Thyroid gland (tissue), 4 donors: ENCODE measurements around the gene LLPH.
A peak's percentile ranks its signal among the peaks of the same experiment; 100 is the strongest.

Experiments
- POLR2A ChIP-seq, 2 donors: fragments of 450-650 bp; IDR thresholded peaks; one replicate each; pipeline ENCODE4 v1.6.1; 2017; ENCODE audit warnings: antibody characterized with exemption in 2 of 2, mild to moderate bottlenecking in 2 of 2, moderate library complexity in 1 of 2
- TF ChIP-seq, protein P1 (sequence below), 6 experiments: fragments of 200-600 bp in 3 of 6; fragments of 450-650 bp in 3 of 6; sonication (generic) in 3 of 6; IDR thresholded peaks; one replicate each; pipeline ENCODE4 v1.5.1; 2016 to 2019; ENCODE audit warnings: antibody characterized with exemption in 6 of 6, mild to moderate bottlenecking in 2 of 6, inconsistent platforms in 1 of 6, moderate library complexity in 1 of 6

DNA sequence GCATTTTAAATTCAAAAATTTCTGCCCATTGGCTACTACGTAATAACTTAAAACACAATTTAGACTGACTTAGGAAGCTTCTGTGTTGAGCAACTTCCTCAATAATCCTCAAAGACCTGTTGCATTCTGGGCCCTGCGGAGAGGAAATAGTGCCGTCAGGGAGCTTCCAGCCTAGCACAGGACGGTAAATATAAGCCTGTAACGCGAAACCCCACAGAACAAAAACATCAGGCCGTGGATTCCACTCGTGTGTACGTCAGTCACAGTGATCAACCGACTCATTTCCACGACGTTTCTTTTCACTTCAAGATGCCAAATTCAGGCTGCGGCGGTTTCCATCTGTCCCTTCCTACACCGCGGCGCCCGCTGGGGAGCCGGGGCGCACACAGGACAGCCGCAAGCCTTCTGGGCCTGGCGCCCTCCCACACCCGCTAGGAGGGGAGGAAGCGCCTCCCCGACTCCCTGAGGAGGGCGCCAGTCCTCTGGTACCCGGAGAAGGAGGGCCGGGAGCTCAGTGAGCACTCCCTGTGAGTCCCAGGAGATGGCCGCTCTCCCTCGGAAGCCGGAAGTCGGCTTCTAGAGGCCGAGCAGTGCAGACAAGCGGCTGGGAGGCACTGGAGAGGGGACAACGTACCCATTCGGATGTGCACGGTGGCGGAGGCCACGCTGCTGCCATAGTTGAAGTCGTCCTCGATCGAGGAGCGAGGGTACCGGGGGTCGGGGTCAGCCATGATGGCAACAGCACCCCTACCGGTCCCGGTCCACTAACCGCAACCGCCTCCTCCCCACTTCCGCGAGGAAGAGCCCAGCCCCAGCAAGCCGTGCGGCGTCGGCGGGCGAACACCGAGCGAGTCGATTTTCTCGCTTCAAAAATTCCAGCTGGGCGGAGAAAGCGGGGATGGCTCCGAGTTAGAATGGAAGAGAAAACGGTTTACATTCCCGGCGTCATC, 38.9 kb upstream of the LLPH start, which contains the start of gene TMBIM4:
- TF ChIP-seq, protein P1, sequence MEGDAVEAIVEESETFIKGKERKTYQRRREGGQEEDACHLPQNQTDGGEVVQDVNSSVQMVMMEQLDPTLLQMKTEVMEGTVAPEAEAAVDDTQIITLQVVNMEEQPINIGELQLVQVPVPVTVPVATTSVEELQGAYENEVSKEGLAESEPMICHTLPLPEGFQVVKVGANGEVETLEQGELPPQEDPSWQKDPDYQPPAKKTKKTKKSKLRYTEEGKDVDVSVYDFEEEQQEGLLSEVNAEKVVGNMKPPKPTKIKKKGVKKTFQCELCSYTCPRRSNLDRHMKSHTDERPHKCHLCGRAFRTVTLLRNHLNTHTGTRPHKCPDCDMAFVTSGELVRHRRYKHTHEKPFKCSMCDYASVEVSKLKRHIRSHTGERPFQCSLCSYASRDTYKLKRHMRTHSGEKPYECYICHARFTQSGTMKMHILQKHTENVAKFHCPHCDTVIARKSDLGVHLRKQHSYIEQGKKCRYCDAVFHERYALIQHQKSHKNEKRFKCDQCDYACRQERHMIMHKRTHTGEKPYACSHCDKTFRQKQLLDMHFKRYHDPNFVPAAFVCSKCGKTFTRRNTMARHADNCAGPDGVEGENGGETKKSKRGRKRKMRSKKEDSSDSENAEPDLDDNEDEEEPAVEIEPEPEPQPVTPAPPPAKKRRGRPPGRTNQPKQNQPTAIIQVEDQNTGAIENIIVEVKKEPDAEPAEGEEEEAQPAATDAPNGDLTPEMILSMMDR (IDR thresholded peaks at IDR 0.05) = peak in 3 of 6 experiments; percentile 14 to 38 (median 23)
- TF ChIP-seq POLR2A (IDR thresholded peaks at IDR 0.05) = peak; percentile 3 to 68
